NOMO-1 treated with dmso at 0.1 percent for 144 hours (cell line): Measurements from ENCODE around the gene STN1.
"Not testable (repeated sequence)": the region's sequence is repeated elsewhere in the genome, so short reads cannot be mapped to it uniquely, and the experiment has no call there.

Experiments used
- DNase-seq: peaks from one replicate; lab custom pipeline; 2025; ENCODE audit not compliant: unreplicated experiment; lab: John Stamatoyannopoulos, UW

The STN1 gene

GRCh38 chr10:103845972-103846371 lies 72.0 kb downstream of the STN1 start:
- no peak for DNase-seq

GRCh38 chr10:103845346-103845745 lies 72.6 kb downstream of the STN1 start:
- DNase-seq, result not testable (repeated sequence)

GRCh38 chr10:103843854-103844570 lies 74.0 kb downstream of the STN1 start:
- no peak for DNase-seq

- no peak for DNase-seq
Observed at GRCh38 chr10:103843045-103843444, 74.9 kb downstream of the STN1 start.

GRCh38 chr10:103842605-103843004 lies 75.4 kb downstream of the STN1 start:
- DNase-seq, result no peak

- no peak for DNase-seq
Observed at GRCh38 chr10:103841519-103841918, 76.5 kb downstream of the STN1 start.

GRCh38 chr10:103840740-103841070 lies 77.3 kb downstream of the STN1 start:
- DNase-seq, result no peak

- DNase-seq, result no peak
Observed at GRCh38 chr10:103839872-103840739, 77.9 kb downstream of the STN1 start.

GRCh38 chr10:103839519-103839871 lies 78.5 kb downstream of the STN1 start:
- no peak for DNase-seq

GRCh38 chr10:103838862-103839518 lies 79.0 kb downstream of the STN1 start:
- DNase-seq, result no peak

- DNase-seq, result no peak
Observed at GRCh38 chr10:103838070-103838395, 80.0 kb downstream of the STN1 start.

- no peak for DNase-seq
Observed at GRCh38 chr10:103837370-103838069, 80.5 kb downstream of the STN1 start.

GRCh38 chr10:103836861-103837260 lies 81.1 kb downstream of the STN1 start:
- no peak for DNase-seq

- no peak for DNase-seq
Observed at GRCh38 chr10:103836273-103836672, 81.7 kb downstream of the STN1 start.

- DNase-seq, result no peak
Observed at GRCh38 chr10:103835096-103836050, 82.6 kb downstream of the STN1 start.

GRCh38 chr10:103834436-103835095 lies 83.4 kb downstream of the STN1 start:
- no peak for DNase-seq

- no peak for DNase-seq
Observed at GRCh38 chr10:103833731-103834365, 84.1 kb downstream of the STN1 start.

GRCh38 chr10:103832806-103833205 lies 85.2 kb downstream of the STN1 start:
- DNase-seq, result no peak
